NT2/D1 (cell line): ENCODE measurements around the gene LTBP4.
"Not testable (repeated sequence)": the region's sequence is repeated elsewhere in the genome, so short reads cannot be mapped to it uniquely, and the experiment has no call there.

Source experiments
- DNase-seq: peaks from one replicate; pipeline ENCODE4 v3.0.0-alpha.2; 2011; ENCODE audit warnings: low read depth, low spot score
- H3K27me3 ChIP-seq: 2 replicates; pipeline ENCODE4 v1.6.0; 2011; ENCODE audit warnings: mild to moderate bottlenecking; ENCODE audit not compliant: insufficient read length, insufficient read depth
- H3K36me3 ChIP-seq: 2 replicates; pipeline ENCODE4 v1.6.1; 2011; ENCODE audit warnings: mild to moderate bottlenecking, low read length, mixed read lengths; ENCODE audit not compliant: insufficient read depth, insufficient read length
- H3K4me1 ChIP-seq: 2 replicates; pipeline ENCODE4 v1.5.1; 2011; ENCODE audit not compliant: insufficient read depth, insufficient read length
- H3K4me3 ChIP-seq: 2 replicates; pipeline ENCODE4 v1.5.1; 2011; ENCODE audit warnings: low read depth; ENCODE audit not compliant: insufficient read length
- H3K9ac ChIP-seq: 2 replicates; pipeline ENCODE4 v1.6.0; 2011; ENCODE audit warnings: low read depth; ENCODE audit not compliant: insufficient read length
- H3K9me3 ChIP-seq: 2 replicates; pipeline ENCODE4 v1.5.1; 2011; ENCODE audit warnings: mild to moderate bottlenecking, low read length; ENCODE audit not compliant: insufficient read depth
- SUZ12 ChIP-seq: IDR thresholded peaks from 2 replicates; pipeline ENCODE4 v1.6.1; 2011; ENCODE audit not compliant: insufficient read length, insufficient read depth; ENCODE audit errors: extremely low read depth
- YY1 ChIP-seq: IDR thresholded peaks from 2 replicates; pipeline ENCODE4 v1.6.1; 2011; ENCODE audit not compliant: insufficient read length, insufficient read depth
- ZNF274 ChIP-seq: IDR thresholded peaks from 2 replicates; pipeline ENCODE4 v1.6.1; 2011; ENCODE audit warnings: mild to moderate bottlenecking, low read depth, low read length

LTBP4 gene

DNA sequence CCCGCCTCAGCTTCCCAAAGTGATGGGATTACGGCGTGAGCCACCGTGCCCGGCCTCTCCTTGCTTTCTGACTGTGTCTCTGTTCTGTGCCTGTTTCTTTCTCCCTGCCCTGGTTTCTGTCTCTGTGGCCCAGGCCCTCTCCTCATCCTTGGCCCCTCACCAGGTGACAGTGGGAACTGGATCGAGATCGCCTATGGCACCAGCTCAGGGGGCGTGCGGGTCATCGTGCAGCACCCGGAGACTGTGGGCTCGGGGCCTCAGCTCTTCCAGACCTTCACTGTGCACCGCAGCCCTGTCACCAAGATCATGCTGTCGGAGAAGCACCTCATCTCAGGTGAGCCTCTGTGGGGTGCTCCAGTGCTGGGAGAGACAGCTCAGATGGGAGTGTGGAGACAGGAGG is 14.6 kb upstream of the LTBP4 start:
- Histone ChIP-seq H3K27me3 (no peaks in the 10 kb centered on the region), H3K9me3 (no peaks in the 10 kb centered on the region), H3K4me1 (peaks cover 2% of the 10 kb centered on the region), H3K36me3 (peaks cover 42% of the 10 kb centered on the region), H3K4me3 (no peak overlapping the region), H3K9ac (no peak overlapping the region)
- TF ChIP-seq SUZ12 (no peak), ZNF274 (no peak), YY1 (no peak)
- no peak for DNase-seq

DNA sequence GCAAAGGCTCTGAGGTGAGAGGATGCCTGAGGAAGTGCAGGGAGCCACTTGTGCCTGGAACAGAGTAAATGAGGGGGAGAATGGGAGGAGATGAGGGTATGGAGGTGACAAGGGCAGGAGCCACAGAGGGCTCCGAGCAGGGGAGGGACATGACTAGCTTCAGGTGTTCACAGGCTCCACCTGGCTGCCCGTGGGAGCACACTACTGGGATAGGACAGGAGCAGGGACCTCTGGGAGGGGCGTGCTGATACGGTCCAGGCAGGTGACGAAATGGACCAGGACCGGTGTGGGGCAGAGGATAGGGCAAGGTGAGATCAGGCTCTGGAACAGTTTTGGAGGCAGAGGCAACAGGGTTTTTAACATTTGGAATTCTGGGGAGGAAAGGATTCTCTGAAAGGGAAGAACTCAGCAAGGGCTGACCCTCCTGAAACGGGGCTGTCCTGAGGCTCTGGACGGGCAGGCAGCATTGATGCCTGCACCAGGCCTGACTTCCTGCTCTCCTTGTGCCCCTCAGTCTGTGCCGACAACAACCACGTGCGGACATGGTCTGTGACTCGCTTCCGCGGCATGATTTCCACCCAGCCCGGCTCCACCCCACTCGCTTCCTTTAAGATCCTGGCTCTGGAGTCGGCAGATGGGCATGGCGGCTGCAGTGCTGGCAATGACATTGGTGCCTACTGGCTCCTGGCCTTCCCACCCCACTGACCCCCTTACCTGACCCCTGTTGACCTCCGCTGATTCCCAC is 12.9 kb upstream of the LTBP4 start:
- Histone ChIP-seq H3K36me3 (peaks cover 32% of the 10 kb centered on the region), H3K27me3 (no peaks in the 10 kb centered on the region), H3K4me3 (no peak overlapping the region), H3K9ac (no peak overlapping the region), H3K4me1 (peaks cover 2% of the 10 kb centered on the region), H3K9me3 (no peaks in the 10 kb centered on the region)
- DNase-seq, result no peak
- TF ChIP-seq ZNF274, result no peak
- TF ChIP-seq SUZ12, result no peak

DNA sequence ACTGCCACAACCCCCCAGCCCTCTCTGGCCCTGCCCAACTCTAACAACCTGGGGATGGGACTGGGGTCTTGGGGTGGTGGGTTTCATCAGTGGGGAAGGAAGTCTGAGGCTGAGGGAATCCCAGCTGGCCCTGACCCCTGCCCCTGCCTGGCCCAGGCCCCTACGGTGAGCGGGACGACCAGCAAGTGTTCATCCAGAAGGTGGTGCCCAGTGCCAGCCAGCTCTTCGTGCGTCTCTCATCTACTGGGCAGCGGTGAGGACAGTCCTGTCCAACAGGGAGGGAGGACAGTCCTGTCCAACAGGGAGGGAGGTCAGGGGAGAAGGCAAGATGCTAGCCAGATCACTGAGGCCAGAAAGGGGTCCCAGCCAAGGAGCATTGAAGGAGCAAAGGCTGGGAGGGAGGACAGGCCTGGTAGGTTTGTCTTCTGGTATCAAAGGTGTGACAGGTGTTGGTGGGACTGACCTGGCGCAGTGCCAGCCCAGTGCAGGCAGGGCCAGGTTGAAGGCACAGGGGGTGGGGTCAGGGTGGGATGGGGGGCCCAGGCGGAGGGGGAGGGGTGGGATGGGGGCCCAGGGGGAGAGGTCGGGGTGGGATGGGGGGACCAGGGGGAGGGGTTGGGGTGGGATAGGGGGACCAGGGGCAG is 12.1 kb upstream of the LTBP4 start:
- no peak overlapping the region for H3K4me3 ChIP-seq
- H3K36me3 ChIP-seq, result peaks cover 28% of the 10 kb centered on the region
- peaks cover 2% of the 10 kb centered on the region for H3K4me1 ChIP-seq
- no peak overlapping the region for H3K9ac ChIP-seq
- no peaks in the 10 kb centered on the region for H3K9me3 ChIP-seq
- DNase-seq, result no peak
- no peaks in the 10 kb centered on the region for H3K27me3 ChIP-seq
- TF ChIP-seq ZNF274 (no peak), SUZ12 (no peak), YY1 (no peak)

DNA sequence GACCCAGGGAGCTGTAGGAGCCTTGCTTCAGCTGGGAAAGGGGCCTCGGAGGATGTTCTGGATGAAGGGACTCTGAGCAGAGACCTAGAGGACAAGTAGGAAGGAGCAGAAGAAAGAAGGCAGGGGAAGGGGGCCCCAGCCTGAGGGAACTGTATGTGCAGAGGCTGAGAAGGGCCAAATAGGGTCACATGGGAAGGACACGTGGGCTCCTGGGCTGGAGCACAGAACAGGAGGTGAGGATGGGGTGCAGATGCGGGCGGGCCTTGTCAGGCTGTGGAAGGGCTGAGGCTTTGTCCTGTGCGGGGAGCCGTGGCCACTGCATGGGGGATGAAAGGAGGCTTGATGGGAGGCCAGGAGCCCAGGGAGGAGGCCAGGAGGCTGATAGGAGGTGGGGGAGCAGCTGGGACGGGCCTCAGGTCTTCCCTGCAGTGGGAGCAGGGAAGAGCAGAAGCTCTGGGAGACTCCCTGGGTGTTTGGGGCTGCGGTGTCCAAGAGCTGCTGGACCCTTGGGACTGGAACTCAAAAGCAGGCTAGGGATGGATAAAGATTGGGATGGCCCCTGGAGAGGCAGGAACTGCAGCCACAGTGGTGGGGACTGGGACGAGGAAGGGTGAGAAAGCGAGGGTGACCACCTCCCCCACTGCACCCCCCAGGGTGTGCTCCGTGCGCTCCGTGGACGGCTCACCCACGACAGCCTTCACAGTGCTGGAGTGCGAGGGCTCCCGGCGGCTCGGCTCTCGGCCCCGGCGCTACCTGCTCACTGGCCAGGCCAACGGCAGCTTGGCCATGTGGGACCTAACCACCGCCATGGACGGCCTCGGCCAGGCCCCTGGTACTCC is 11.4 kb upstream of the LTBP4 start:
- Histone ChIP-seq H3K9ac (no peak overlapping the region), H3K9me3 (no peaks in the 10 kb centered on the region), H3K4me3 (no peak overlapping the region), H3K4me1 (peaks cover 5% of the 10 kb centered on the region), H3K36me3 (peaks cover 24% of the 10 kb centered on the region), H3K27me3 (no peaks in the 10 kb centered on the region)
- DNase-seq, result no peak
- TF ChIP-seq SUZ12 (no peak), YY1 (no peak), ZNF274 (no peak)

DNA sequence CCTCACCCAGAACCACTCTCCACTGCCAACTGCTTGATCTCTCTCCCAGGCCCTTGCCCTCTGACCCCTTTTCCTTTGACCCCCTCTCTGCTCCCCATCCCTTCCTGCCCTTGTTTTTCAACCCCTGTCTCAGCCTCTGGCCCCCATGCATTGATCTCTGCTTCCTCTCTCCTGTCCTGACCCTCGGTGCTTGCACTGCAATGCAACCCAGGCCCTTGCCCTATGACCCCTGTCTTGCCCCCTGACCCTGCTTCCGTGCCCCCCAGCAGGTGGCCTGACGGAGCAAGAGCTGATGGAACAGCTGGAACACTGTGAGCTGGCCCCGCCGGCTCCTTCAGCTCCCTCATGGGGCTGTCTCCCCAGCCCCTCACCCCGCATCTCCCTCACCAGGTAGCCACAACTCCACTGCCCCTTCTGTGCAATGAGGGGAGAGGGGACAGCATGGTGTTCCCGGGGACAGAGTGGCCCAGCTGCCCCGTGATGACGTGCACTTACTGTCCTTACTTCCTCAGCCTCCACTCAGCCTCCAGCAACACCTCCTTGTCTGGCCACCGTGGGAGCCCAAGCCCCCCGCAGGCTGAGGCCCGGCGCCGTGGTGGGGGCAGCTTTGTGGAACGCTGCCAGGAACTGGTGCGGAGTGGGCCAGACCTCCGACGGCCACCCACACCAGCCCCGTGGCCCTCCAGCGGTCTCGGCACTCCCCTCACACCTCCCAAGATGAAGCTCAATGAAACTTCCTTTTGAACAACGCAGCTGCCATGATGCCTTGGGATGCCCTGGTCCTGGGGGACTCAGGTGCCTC is 10.5 kb upstream of the LTBP4 start:
- Histone ChIP-seq H3K9me3 (no peaks in the 10 kb centered on the region), H3K27me3 (no peaks in the 10 kb centered on the region), H3K9ac (no peak overlapping the region), H3K36me3 (peaks cover 24% of the 10 kb centered on the region), H3K4me3 (no peak overlapping the region), H3K4me1 (peaks cover 5% of the 10 kb centered on the region)
- TF ChIP-seq YY1 (no peak), SUZ12 (no peak), ZNF274 (no peak)
- DNase-seq, result no peak

- not testable (repeated sequence) for H3K9me3 ChIP-seq, H3K4me1 ChIP-seq, DNase-seq, H3K27me3 ChIP-seq, H3K9ac ChIP-seq, H3K4me3 ChIP-seq
- peaks cover 20% of the 10 kb centered on the region for H3K36me3 ChIP-seq
These were observed 9.4 kb upstream of the LTBP4 start for GRCh38 chr19:40591724-40592123.

- TF ChIP-seq YY1 (no peak), SUZ12 (no peak), ZNF274 (no peak)
- H3K27me3 ChIP-seq, result peaks cover 6% of the 10 kb centered on the region
- no peaks in the 10 kb centered on the region for H3K9me3 ChIP-seq
- DNase-seq, result no peak
- peaks cover 17% of the 10 kb centered on the region for H3K36me3 ChIP-seq
- H3K4me1 ChIP-seq, result peaks cover 5% of the 10 kb centered on the region
- H3K4me3 ChIP-seq, result no peak overlapping the region
- H3K9ac ChIP-seq, result no peak overlapping the region
These were observed 9.0 kb upstream of the LTBP4 start for GRCh38 chr19:40592170-40592569.
